Neuron (in vitro differentiated cells): ENCODE measurements around the gene WFIKKN2.
"Not testable (repeated sequence)": the region's sequence is repeated elsewhere in the genome, so short reads cannot be mapped to it uniquely, and the experiment has no call there.

Experiments
- H2AFZ ChIP-seq: one replicate; pipeline ENCODE4 v1.6.1; 2013; ENCODE audit warnings: low read depth, mild to moderate bottlenecking, inconsistent platforms, low read length, moderate library complexity
- H3K27me3 ChIP-seq: one replicate; pipeline ENCODE4 v1.6.1; 2013; ENCODE audit warnings: low read length; ENCODE audit not compliant: insufficient read depth
- H3K36me3 ChIP-seq: one replicate; pipeline ENCODE4 v1.6.1; 2013; ENCODE audit warnings: low read length; ENCODE audit not compliant: insufficient read depth
- H3K4me1 ChIP-seq: one replicate; pipeline ENCODE4 v1.6.1; 2013; ENCODE audit warnings: low read length; ENCODE audit not compliant: insufficient read depth
- H3K4me3 ChIP-seq: 2 replicates; pipeline ENCODE4 v1.5.1; 2013; ENCODE audit warnings: mild to moderate bottlenecking, low read length, moderate library complexity
- H3K9me3 ChIP-seq: one replicate; pipeline ENCODE4 v1.6.1; 2013; ENCODE audit warnings: low read length

Gene WFIKKN2

DNA sequence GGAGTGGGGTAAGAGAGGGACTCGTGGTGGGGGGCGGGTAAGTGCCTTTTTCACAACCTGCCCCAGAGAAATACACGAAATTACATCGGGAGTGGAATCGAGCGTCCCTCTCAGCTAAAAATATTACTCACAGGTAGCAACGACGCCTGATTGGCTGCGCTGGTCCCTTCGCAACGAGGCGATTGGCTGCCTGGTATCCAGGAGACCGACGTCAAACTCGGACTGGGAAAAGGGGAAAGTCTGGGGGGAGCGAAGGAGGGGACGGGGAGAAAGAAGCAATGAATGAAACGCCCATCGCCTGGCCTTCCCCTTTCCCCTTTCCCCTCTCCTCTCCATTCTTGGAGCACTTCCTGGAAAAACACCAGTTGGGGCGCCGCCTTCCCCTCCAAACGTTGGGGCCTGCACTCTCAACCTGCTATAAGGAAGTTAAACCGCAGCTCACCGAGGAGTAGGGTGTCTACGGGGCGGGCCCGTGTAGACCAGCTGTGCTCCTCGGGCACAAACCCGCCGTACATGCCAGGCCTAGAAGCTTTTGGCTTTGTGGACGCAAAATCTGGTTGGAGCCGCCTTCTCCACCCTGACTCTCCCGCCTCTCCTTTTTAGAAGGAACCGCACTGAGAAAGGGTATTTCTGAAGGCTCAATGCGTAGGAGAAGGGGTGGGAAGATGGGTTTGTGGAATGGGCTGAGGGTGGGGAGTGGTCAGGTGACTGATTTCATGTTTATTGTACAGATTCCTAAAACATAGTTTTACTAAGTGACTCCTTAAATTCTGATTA, 32.2 kb downstream of the WFIKKN2 start:
- peaks cover 23% of the 10 kb centered on the region for H3K4me1 ChIP-seq
- no peaks in the 10 kb centered on the region for H3K27me3 ChIP-seq
- H2AFZ ChIP-seq = no peak overlapping the region
- peaks cover 12% of the 10 kb centered on the region for H3K36me3 ChIP-seq
- no peaks in the 10 kb centered on the region for H3K9me3 ChIP-seq
- H3K4me3 ChIP-seq = peak overlapping the region; percentile 56

DNA sequence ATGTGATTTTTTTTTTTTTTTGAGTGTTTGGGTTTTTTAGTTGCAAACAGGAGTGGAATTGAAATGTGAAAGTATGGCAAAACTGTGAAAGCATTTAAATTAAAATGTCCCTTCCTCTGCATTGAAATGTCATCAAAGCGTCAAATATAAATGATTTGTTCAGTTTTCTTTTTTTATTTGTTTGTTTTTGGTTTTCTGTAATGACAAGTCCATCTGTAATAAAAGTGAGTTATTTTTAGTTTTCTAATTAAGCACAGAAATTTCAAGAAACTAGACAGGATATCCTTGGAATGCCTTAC, 32.7 kb downstream of the WFIKKN2 start:
- Histone ChIP-seq H3K27me3 (no peaks in the 10 kb centered on the region), H3K9me3 (no peaks in the 10 kb centered on the region), H3K36me3 (peaks cover 7% of the 10 kb centered on the region), H2AFZ (no peak overlapping the region), H3K4me1 (peaks cover 18% of the 10 kb centered on the region), H3K4me3 (peak overlapping the region; percentile 56)

DNA sequence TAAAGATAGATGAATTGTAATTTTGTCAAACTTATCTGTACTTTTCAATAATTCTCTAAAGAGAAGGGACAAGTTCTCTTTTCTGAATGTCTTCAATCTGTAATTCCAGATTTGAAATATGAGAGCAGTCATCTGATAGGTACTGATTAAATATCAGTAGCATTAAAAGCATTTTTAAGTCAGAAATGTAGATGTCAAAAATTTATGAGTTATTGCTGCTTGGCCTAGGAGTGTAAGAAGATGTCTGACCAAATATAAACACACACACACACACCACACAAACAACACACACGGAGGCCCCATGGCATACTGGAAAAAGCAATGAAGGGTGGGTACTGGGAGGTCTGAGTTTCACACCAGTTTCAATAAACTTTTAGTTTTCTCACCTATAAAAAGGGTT, 33.2 kb downstream of the WFIKKN2 start:
- no peaks in the 10 kb centered on the region for H3K9me3 ChIP-seq
- H3K36me3 ChIP-seq = peaks cover 2% of the 10 kb centered on the region
- H3K4me3 ChIP-seq = peak overlapping the region; percentile 56
- H3K27me3 ChIP-seq = no peaks in the 10 kb centered on the region
- H3K4me1 ChIP-seq = peaks cover 13% of the 10 kb centered on the region
- H2AFZ ChIP-seq = no peak overlapping the region

DNA sequence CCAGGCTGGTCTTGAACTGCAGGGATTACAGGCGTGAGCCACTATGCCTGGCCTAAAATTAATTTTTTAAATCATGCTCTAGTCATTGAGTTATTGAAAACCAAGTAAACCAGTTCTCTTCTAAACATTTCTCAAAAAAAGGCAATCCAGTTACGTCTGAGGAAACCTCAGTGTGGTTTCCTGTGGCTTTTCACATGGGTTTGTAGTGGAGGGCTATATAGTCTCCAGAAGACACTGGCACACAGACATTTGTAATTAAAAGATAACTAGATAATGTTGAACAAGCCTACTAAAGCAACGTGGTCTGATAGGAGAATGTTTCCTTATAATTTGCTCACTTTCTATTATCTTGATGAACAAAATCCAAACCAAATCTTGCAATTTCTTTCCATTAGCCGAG, 36.0 kb downstream of the WFIKKN2 start:
- Histone ChIP-seq H2AFZ (no peak overlapping the region), H3K4me1 (peaks cover 6% of the 10 kb centered on the region), H3K4me3 (no peak overlapping the region), H3K9me3 (no peaks in the 10 kb centered on the region), H3K36me3 (no peaks in the 10 kb centered on the region), H3K27me3 (no peaks in the 10 kb centered on the region)

DNA sequence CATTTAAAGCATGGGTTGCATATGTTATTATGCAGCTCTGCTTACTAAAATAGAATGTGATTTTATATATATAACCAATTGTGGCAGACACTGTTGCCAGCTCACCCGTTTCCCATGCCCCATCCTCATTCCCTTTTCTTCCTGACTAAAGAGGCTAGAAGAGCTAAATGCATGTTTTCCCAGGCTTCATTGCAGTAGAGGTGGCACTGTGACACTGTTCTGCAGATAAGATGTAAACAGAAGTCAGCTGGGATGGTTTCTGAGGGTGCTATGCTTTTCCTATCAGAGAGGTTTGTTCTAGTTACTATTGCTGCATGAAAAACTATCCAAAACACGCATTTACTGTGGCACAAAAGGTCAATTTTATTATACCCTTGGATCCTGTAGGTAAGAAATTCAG, 36.5 kb downstream of the WFIKKN2 start:
- Histone ChIP-seq H3K9me3 (no peaks in the 10 kb centered on the region), H3K36me3 (no peaks in the 10 kb centered on the region), H2AFZ (no peak overlapping the region), H3K27me3 (no peaks in the 10 kb centered on the region), H3K4me3 (no peak overlapping the region), H3K4me1 (peaks cover 6% of the 10 kb centered on the region)

DNA sequence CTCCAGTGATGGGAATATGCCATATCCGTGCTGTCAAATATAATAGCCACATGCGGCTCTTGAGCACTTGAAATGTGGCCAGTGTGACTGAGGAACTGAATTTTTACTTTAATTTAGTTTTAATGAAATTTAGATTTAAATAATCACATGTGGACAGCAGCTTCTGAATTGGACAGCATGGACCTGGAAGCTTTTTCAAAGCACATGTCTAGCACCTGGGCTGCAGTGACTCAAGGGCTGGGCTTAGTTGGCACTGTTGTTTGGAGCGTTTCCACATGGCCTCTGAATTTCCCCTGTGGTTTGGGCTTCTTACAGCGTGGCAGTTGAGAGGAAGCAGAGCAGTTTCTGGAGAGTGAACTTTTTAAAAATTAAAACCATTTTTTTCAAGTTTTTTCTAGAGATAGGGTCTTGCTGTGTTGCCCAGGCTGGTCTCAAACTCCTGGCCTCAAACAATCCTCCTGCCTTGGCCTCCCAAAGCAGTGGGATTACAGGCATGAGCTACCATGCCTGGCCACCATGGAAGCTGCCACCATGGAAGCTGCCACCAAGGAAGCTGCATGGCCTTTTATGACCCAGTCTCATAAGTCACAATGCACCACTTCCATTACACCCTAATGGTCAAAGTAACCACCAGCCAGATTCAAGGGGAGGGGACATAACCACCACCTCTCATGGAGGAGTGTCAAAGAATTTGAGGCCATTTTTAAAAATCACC, 37.5 kb downstream of the WFIKKN2 start:
- Histone ChIP-seq H2AFZ (no peak overlapping the region), H3K4me3 (no peak overlapping the region), H3K36me3 (no peaks in the 10 kb centered on the region), H3K27me3 (no peaks in the 10 kb centered on the region), H3K4me1 (peaks cover 6% of the 10 kb centered on the region), H3K9me3 (no peaks in the 10 kb centered on the region)

DNA sequence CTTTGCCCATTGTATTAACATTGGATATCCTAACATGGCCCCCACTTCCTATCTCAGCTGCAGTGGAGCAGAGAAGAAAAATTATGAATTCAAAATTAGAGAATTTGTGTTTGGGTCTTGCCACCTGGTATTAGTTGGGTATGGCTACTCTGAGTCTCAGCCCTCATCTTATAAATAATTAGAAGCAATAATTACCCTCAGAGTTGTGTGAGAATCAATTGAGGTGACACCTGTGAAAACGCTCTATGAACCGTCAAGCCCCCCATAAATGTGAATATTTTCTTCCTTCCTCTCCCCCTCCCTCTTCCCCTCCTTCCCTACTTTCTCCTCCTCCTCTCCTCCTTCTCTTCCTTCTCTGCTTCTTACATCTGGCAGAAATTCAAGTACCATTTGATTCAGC, 39.7 kb downstream of the WFIKKN2 start:
- Histone ChIP-seq H3K27me3 (no peaks in the 10 kb centered on the region), H3K4me1 (no peaks in the 10 kb centered on the region), H3K9me3 (peaks cover 1% of the 10 kb centered on the region), H3K4me3 (no peak overlapping the region), H3K36me3 (no peaks in the 10 kb centered on the region), H2AFZ (no peak overlapping the region)

DNA sequence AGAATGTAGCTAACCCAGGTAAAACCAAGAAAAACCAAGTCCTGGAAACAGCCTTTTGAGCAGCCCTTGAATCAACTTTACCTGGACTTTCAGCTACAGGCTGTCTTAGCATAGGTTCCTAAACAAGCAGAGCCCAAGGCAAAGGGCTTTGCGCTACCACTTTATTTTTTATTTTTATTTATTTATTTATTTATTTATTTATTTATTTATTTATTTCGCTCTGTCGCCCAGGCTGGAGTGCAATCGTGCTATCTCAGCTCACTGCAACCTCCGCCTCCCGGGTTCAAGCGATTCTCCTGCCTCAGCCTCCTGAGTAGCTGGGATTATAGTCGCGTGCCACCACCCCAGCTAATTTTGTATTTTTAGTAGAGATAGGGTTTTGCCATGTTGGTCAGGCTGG, 41.7 kb downstream of the WFIKKN2 start:
- H3K4me3 ChIP-seq, H3K4me1 ChIP-seq, H3K27me3 ChIP-seq, H2AFZ ChIP-seq, H3K36me3 ChIP-seq, H3K9me3 ChIP-seq: not testable (repeated sequence)

DNA sequence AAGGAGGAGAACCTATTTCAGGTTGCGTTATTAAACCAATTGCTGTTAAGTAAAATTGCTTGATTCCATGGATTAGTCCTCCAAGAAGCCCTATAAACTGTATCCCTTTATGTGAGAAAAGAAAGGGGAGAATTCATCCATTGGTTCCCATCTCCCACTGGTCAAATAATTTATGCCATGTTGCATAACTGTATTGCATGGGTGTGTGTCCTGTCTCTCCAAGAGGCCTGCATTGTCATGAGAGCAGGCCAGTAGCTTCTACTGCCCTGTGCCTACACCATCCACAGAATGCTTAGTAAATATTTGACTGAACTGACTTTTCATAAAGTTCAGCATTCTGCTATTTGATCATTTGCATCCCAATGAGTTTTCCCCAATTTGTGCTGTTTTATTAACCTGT, 42.5 kb downstream of the WFIKKN2 start:
- no peak overlapping the region for H2AFZ ChIP-seq
- no peaks in the 10 kb centered on the region for H3K27me3 ChIP-seq
- no peaks in the 10 kb centered on the region for H3K36me3 ChIP-seq
- no peak overlapping the region for H3K4me3 ChIP-seq
- H3K4me1 ChIP-seq = no peaks in the 10 kb centered on the region
- peaks cover 3% of the 10 kb centered on the region for H3K9me3 ChIP-seq

DNA sequence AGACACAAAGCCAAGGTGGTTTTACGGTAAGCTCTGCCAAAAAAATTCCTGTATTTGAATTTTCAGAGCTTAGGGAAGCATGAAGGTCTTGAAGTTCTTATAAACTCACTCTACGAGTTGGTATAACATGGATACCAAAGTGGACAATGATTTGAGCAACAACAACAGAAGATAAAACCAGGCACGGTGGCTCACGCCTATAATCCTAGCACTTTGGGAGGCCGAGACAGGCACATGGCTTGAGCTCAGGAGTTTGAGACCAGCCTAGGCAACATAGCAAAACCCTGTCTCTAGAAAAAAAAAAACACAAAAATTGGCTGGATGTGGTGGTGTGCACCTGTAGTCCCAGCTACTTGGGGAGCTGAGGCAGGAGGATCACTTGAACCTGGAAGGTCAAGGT, 43.7 kb downstream of the WFIKKN2 start:
- H3K4me1 ChIP-seq = no peaks in the 10 kb centered on the region
- no peaks in the 10 kb centered on the region for H3K36me3 ChIP-seq
- no peak overlapping the region for H2AFZ ChIP-seq
- H3K4me3 ChIP-seq = no peak overlapping the region
- no peaks in the 10 kb centered on the region for H3K27me3 ChIP-seq
- H3K9me3 ChIP-seq = peaks cover 3% of the 10 kb centered on the region

DNA sequence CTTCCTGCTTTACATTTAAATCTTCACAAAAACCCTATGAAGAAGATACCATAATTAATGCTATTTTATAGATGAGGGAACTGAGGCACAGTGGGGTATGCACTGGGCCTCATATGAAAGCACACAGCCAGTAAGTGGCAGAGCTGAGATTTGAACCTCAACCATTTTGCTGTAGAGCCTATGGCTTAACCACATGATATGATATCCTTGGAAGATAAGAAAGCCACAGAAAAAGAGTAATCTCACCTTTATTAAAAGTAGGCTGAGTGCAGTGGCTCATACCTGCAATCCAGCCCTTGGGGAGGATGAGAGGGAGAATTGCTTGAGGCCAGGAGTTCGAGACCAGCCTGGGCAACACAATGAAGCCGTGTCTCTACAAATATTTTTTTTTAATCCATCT, 45.8 kb downstream of the WFIKKN2 start:
- Histone ChIP-seq H3K36me3 (no peaks in the 10 kb centered on the region), H3K9me3 (peaks cover 3% of the 10 kb centered on the region)

DNA sequence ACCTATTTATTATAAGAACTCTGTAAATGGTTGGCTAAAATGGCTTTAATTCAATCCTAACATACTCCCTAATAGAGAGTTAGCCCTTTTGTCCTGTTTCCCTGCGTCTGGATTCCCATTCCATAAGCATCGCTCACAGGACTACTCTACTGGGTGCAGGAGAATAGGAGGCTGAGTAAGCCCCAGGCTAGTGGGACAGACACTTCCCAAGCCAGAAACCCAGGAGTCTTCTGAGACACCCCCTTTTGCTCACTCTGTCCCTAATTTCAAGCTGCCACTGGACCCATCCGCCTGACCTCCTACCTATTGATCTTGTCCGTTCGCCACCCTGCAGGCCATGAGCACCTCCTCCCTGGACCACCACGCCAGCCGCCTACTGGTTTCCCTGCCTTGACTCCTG, 47.5 kb downstream of the WFIKKN2 start:
- Histone ChIP-seq H3K27me3 (no peaks in the 10 kb centered on the region), H3K9me3 (peaks cover 3% of the 10 kb centered on the region), H3K4me3 (no peak overlapping the region), H3K4me1 (peaks cover 10% of the 10 kb centered on the region), H3K36me3 (no peaks in the 10 kb centered on the region), H2AFZ (no peak overlapping the region)

More for the DNA sequence above, 45.8 kb downstream of the WFIKKN2 start:
- no peak overlapping the region for H3K4me3 ChIP-seq
- no peaks in the 10 kb centered on the region for H3K27me3 ChIP-seq
- H3K4me1 ChIP-seq = no peaks in the 10 kb centered on the region
- no peak overlapping the region for H2AFZ ChIP-seq

DNA sequence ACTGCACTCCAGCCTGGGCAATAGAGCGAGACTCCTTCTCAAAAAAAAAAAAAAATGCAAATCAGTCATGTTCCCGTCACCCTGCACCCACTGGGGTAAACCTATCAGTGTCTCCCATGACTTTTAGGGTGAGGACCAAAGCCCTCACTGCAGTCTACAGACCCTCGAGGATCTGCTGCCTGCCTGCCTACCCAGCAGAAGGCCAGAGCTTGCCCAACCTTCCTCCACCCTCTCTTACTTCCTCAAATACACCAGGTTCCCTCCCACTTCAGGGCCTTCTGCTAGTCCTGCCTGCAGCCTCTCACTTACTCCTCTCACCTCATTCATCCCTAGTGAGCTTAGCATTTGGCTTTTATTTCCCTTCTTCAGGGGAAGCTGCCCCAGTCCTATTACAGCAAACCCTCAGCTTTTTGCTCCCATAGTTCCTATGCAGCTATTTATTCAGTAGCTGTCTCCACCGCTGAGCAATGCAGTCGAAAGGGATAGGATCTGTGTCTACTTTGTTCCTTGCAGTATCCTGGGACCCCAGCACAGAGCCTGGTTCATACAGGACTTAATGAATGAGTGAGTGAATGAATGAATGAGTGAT, 48.6 kb downstream of the WFIKKN2 start:
- H3K4me3 ChIP-seq = no peak overlapping the region
- peaks cover 13% of the 10 kb centered on the region for H3K4me1 ChIP-seq
- no peaks in the 10 kb centered on the region for H3K36me3 ChIP-seq
- H2AFZ ChIP-seq = no peak overlapping the region
- peaks cover 3% of the 10 kb centered on the region for H3K9me3 ChIP-seq
- H3K27me3 ChIP-seq = no peaks in the 10 kb centered on the region
